B cell (primary cell): Measurements from ENCODE around the gene CCDC13.

ENCODE experiments used
- EZH2 ChIP-seq: IDR thresholded peaks from 2 replicates; pipeline ENCODE4 v1.6.1; 2012; ENCODE audit warnings: borderline replicate concordance, low read depth, mild to moderate bottlenecking, moderate library complexity, low read length; ENCODE audit not compliant: insufficient read depth, poor library complexity, severe bottlenecking
- TF ChIP-seq, protein P1 (sequence below): fragments of 200-600 bp; IDR thresholded peaks from one replicate; pipeline ENCODE4 v1.8.0; 2022; ENCODE audit warnings: antibody characterized with exemption, mild to moderate bottlenecking

DNA sequence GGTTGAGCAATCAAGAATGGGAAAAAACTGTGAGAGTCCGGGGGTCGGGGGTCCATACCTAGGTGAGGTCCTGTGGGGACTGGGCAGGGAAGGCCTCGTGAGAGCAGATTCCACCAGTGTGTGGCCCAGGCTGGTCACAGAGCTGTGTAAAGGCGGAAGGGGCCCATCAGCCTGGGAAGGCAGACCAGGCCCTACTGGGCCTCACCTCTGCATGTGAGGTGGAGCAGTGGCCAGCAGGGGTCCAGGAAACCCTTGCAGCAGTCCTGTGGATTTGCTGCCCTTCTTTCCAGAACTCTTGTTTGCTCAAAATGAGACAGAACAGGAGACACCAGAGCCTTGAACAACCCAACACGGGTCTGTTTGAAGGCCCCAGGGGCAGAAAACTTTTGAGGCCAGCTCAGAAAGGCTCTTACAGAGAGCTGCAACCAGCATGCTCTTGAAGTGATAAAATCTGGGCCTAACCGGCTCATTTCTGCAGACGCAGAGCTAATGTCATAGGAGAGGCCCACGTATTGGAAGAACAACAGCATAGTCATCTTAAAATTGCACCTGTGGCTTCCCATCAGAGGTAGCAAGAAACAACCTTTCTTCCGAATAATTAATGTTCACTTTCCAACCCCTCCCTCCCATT lies 40.1 kb downstream of the CCDC13 start:
- TF ChIP-seq, protein P1, sequence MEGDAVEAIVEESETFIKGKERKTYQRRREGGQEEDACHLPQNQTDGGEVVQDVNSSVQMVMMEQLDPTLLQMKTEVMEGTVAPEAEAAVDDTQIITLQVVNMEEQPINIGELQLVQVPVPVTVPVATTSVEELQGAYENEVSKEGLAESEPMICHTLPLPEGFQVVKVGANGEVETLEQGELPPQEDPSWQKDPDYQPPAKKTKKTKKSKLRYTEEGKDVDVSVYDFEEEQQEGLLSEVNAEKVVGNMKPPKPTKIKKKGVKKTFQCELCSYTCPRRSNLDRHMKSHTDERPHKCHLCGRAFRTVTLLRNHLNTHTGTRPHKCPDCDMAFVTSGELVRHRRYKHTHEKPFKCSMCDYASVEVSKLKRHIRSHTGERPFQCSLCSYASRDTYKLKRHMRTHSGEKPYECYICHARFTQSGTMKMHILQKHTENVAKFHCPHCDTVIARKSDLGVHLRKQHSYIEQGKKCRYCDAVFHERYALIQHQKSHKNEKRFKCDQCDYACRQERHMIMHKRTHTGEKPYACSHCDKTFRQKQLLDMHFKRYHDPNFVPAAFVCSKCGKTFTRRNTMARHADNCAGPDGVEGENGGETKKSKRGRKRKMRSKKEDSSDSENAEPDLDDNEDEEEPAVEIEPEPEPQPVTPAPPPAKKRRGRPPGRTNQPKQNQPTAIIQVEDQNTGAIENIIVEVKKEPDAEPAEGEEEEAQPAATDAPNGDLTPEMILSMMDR, result no peak
- no peak for TF ChIP-seq EZH2
